Stimulated activated CD4-positive, alpha-beta T cell treated with anti-CD3 and anti-CD28 coated beads, Interleukin-1b, Interleukin-23, amount 100 ng/mL, for 1 hour (primary cell): Measurements from ENCODE around the gene NMNAT3.
A peak's percentile ranks its signal among the peaks of the same experiment; 100 is the strongest.

Experiments used
- DNase-seq, 2 donors: peaks; one replicate each; pipeline ENCODE4 v3.0.0-alpha.2; 2020; ENCODE audit warnings: low read depth in 2 of 2

Gene NMNAT3

DNA sequence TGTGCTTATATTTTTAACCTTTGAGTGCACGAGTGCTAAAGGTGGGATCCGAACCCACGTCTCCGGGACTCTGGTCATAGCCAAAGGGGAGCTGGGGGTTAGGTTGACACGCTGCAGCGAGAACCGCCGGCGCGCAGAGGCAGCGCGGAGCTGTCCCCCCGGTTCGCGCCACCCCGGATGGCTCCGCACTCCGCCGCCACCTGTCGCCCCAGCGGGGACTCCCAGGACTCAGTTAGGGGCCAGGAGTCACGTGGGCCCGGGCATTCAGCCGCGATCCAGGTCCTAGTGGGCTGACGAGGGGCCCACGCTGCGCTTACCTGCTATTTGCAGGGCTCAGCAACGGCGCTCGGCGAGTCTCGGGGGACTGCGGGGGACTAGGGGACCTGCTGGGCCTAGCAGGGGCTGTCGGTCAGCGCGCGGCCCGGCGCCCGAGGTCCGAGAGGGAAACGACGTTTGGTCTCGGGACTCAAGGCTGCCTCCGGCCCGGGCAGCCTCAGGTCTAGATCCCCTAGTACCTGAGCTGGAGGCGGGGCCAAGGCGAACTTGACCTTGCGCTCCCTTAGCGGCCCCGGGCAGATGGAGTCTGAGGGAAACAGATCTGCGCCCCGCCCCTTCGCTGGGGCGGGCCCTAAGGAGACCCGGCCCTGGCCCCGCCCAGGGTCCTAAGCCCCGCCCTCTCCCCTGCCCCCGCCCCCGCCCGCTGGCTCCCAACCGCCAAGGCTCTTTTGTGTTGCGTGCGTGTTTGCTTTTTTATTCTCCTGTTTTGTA lies at the start of gene NMNAT3:
TSS of gene NMNAT3 (minus strand) at position 585 of the 768 bp plus-strand sequence. CDS start 50,248 bp downstream, outside the sequence.
- peak; percentile 57 to 78 for DNase-seq

DNA sequence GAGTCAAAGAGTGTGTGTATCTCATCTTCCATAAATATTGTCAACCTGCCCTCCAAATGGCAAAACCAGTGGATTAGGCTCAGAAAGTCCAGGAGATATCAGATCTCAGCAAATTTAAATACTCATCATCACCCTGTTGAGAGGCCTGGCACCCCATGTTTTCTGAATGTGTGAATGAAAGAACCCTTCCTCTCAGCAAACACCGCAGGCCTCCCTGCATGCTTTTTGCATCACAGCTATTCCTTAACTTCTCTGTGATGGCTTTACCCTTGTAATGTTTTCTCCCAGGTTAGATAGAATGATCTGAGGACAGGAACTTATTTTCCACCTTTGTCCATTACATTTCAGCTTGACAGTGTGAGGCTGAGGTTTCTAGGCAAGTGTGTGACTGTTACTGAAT lies 43.6 kb upstream of the NMNAT3 start:
- no peak for DNase-seq

DNA sequence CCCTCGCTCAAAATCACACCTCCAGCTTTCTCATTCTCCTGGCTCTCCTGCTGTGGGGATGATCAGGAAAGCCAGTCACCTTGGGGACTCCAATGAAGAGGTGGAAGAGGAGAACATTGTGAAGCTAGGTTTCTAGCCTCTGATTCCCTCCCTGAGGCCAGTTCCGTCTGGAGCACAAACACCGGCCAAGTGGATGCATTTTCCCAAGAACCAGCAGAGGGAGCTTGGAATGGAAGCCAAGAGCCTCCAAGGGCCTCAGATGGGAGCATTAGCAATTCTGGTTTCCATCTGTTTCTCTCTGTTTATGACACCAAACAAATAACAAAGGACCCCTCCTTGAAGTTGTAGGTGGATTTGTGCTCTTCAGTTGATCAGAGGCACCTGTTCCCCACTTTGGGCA lies 40.6 kb upstream of the NMNAT3 start:
- DNase-seq, result no peak

GRCh38 chr3:139716908-139717485 lies 39.2 kb upstream of the NMNAT3 start:
- no peak for DNase-seq

- DNase-seq, result no peak
Observed at GRCh38 chr3:139715743-139716360, 38.1 kb upstream of the NMNAT3 start.

DNA sequence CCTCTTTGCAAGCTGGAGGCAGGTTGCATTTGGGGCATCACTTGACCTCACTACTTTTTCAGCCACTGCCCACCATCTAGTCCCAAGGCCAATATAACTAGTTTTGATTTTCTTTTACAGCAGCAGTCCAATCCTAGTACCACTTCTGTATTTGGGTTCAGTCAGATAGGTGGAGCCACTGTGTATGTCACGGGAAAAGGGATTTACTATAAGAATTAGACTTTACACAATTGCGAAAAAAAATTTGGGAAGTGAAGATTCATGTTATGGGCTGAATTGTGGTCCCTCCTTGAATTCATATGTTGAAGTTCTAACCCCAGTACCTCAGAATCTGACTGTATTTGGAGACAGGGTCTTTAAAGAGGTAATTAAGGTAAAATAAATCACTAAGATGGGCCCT lies 37.4 kb upstream of the NMNAT3 start:
- no peak for DNase-seq

DNA sequence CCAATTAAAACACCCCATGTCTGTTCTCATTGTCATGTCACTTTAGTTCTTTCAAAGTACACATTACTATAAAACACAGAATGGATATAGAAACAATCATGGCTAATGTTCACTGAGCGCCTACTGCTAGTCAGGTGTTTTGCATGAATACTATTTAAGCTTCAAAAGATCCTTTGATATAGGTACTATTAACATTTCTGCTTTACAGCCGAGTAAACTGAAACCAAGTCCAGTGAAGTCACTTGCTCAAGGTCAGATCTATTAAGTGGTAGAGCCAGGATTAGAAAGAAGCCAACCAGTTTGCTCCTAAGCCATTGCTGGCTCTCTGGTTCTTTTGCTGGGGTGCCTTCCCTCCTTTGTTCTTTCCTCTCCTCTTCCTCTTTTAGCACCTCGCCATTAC lies 32.4 kb upstream of the NMNAT3 start:
- no peak for DNase-seq

DNA sequence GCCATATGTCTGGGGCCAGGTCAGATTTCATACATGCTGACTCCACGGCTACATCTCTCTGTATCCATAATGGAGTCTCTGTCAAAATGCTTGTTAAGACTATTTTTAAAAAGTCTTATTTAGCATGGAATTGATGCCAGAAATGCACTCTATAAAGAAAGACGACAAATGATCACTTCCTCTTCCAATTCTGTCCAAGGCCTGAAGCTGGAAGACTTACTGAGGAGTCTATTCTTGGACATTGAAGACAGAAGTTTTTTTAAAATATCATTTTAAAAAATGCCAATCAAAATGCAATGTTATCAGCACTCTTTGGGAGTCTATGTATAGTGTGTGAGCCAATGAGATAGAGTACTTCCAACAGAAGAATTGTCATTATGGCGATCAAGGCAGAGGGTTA lies 27.9 kb upstream of the NMNAT3 start:
- DNase-seq, result no peak

DNA sequence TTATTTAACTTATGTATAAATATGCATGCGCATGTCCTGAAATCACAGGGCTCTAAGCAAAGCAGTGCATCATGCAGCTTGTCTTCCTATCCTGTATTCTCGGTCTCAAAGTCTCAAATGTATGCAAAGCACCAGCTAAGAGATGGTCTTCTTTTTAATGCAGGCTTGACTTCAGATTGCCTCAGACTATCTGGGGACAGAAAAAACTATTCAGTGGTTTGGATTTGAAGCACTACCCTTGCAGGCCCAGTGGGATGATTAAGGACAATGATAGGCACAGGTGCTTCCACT lies 18.5 kb upstream of the NMNAT3 start:
- DNase-seq, result no peak

DNA sequence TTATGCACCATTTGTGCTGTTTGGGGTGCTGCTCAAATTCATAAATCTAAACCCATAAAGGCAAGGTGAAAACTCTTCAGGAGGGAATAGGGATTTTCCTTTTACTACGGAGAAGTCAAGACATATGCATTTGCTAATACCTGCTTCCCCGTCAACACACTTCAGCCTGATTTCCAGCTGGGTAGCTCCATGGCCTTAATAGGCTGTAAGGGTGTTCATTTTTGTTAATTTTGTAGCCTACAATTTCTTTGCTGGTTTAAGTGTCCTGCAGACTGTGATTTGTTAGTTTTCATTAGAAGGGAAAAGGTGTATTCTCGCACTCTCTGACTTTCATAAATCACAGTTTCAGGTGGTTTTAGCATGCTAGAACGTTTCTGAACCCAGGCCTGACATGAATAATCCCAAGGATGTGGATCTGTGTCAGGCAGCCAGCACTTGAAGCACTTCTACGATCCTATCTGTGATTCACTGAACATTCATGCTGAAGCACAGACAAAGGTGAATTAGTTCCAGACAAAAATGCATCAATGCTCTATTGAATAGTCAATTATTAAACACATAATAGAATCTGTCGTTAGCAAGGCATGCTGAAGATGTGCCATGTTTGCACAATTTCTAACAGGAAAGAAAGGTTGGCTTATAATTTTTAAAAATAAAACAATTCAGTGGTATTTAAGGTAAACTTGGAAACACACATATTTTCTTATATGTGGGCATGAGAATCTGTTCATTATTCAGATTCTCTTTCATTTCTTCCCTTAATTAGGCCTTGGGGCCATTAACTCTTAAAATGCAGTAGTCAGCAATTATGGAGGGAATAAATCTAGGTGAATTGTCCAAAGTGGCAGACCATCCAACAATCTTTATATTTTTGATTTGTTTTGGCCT lies 17.9 kb upstream of the NMNAT3 start:
- no peak for DNase-seq

DNA sequence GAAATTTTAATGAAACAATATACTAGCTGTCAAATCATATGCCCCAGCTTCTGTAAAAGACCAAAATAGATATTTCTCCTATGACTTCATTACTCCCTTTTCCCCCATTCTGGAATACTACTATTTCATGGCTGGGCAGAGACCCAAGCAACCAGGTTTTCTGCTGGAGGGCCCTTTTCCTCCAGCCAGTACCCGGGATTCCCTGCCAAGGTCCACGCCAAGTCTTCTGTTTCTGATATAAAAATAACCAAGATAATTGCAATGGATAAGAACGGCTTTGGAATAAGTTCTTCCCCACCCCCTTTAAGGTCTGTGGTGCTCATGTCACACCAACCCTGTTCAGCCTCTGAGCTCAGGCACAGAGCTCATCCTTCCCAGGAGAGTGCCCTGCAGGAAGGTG lies 17.2 kb upstream of the NMNAT3 start:
- DNase-seq, result no peak

- no peak for DNase-seq
Observed at GRCh38 chr3:139694542-139694941, 16.8 kb upstream of the NMNAT3 start.

DNA sequence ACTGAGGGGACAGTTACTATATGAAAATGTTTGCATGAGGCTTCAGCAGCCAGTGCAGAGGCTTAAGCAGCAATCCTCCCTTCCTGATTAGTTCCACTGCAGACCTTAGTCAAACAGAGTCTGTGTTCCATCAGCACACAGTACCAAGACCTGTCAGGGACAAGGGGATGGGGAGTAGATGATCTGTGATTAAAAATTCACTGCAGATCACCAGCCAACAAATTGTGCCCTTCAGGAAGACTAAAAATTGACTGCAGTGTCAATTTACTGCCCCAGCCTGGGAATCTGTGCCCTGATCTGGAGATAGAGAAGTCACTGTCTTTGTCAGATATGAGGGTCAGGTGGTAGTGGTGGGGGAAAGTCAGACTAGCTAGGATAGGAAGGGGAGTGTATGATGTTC lies 13.8 kb upstream of the NMNAT3 start:
- DNase-seq, result no peak

DNA sequence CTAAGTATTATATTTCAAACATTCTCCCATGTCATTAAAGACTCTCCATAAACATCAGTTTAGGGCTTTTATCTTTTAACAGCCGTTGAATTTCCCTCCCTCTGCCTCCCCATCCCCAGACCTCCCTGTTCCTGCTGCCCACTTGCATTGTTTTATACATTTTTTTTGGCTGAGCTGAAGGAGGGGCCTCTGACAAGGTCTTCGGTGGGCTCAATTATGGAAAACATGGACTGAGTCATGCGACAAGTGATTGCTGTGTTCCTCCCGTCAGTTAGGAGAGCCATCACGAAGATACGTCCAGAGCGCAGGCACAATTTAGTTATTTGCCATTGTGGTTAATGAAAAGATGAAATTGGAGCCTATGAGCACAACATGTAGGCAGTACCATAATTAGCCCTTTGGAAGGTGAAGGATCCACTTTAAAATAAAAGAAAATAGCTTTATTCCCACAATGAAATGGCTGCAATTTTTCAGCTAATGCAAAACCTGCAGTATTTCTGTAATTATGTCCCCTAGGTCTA lies 12.0 kb upstream of the NMNAT3 start:
- no peak for DNase-seq

GRCh38 chr3:139689122-139689521 lies 11.3 kb upstream of the NMNAT3 start:
- no peak for DNase-seq

DNA sequence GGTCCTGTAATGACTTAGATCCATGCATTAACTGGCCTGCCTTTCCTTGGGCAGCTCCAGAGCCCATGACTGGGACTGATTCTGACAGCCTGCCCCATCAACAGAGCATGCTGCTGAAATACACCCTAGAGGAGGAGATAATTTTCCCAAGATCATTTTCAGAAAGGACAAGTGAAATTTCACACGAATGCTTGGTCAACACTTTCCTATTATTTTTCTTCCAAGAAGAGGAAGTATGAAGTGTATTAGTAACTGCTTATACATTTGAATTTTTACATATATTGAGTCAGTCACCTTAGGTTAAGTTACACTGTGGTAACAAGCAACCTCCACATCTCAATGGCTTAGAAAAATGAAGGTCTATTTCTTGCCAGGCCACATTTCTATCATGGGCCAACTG lies 9.7 kb upstream of the NMNAT3 start:
- no peak for DNase-seq

- DNase-seq, result no peak
Observed at GRCh38 chr3:139686624-139687023, 8.9 kb upstream of the NMNAT3 start.

GRCh38 chr3:139686206-139686605 lies 8.4 kb upstream of the NMNAT3 start:
- no peak for DNase-seq

- no peak for DNase-seq
Observed at GRCh38 chr3:139679220-139679775, 1.5 kb upstream of the NMNAT3 start.

GRCh38 chr3:139676632-139677387 lies 962 bp downstream of the NMNAT3 start:
- no peak for DNase-seq

- DNase-seq, result no peak
Observed at GRCh38 chr3:139676108-139676507, 1.7 kb downstream of the NMNAT3 start.
